ENCODE data around the gene PRRT2. TPM values are rescaled to one million over a fixed set of nuclear protein-coding genes. Genes with fewer than 3 reads are reported as not detected.

Gene PRRT2
- total RNA-seq, 4 donors from 2014 or later: 1.1 to 3.6 (median 1.4) TPM; not detected in 1

GRCh38 chr16:29862884-29863668 is 51.1 kb downstream of the PRRT2 start, which contains the start of gene CDIPT:
TSS of gene CDIPT (minus strand) at chr16:29863226. CDS start at chr16:29862857, 369 bp downstream.
- DNase-seq (ENCODE audit: low spot score in 2 of 2): peak; percentile 94 to 98
- WGBS, 2 donors: 0 to 1% methylated on average over 42 to 43 of the region's 57 CpGs
- TF ChIP-seq POLR2A (IDR thresholded peaks at IDR 0.05) (no peak), CTCF (IDR thresholded peaks at IDR 0.05) (peak in 1 of 3 donors; percentile 95)
- H3K4me3 ChIP-seq (ENCODE audit: low read depth, poor library complexity, severe bottlenecking): peak within 1 kb of the TSS; percentile 48
- intact Hi-C loops (cut with DNase I; ENCODE audit: low total_unique reads): no loop called here

GRCh38 chr16:29863669-29863984 is 51.6 kb downstream of the PRRT2 start:
- no peak for TF ChIP-seq CTCF (IDR thresholded peaks at IDR 0.05)
- TF ChIP-seq POLR2A (IDR thresholded peaks at IDR 0.05): no peak
- no peak overlapping the region for H3K4me3 ChIP-seq (ENCODE audit: low read depth, poor library complexity, severe bottlenecking)
- DNase-seq (ENCODE audit: low spot score in 2 of 2): no peak
- WGBS, 2 donors: 34 to 53% methylated on average over 8 to 16 of the region's 16 CpGs
- intact Hi-C loops (cut with DNase I; ENCODE audit: low total_unique reads): no loop called here

GRCh38 chr16:29864205-29864604 is 52.2 kb downstream of the PRRT2 start:
- TF ChIP-seq POLR2A (IDR thresholded peaks at IDR 0.05) (no peak), CTCF (IDR thresholded peaks at IDR 0.05) (no peak)
- intact Hi-C loops (cut with DNase I; ENCODE audit: low total_unique reads): no loop called here
- H3K4me3 ChIP-seq (ENCODE audit: low read depth, poor library complexity, severe bottlenecking): no peak overlapping the region
- WGBS, 2 donors: 80% methylated on average over 9 of the region's 9 CpGs
- no peak for DNase-seq (ENCODE audit: low spot score in 2 of 2)

Other genes starting within 250 kb of the PRRT2 start
- gene SPN, start 148.9 kb upstream of the PRRT2 start, total RNA-seq: 1 to 10 TPM; 4.0 to 5.7 (median 4.7) TPM
- 1 to 10 TPM; 1.9 to 3.6 (median 2.7) TPM for gene QPRT, start 133.0 kb upstream of the PRRT2 start, total RNA-seq
- gene C16orf54, start 66.2 kb upstream of the PRRT2 start, total RNA-seq: 1 to 10 TPM in 1 of 4 donors, under 1 TPM in 1, not detected in 2; 0.27 to 1.1 TPM
- gene ZG16, start 33.9 kb upstream of the PRRT2 start, total RNA-seq: not detected
- 10 to 100 TPM; 36.8 to 81.2 (median 44.9) TPM for gene KIF22, start 21.4 kb upstream of the PRRT2 start, total RNA-seq
- gene MAZ, start 5.7 kb upstream of the PRRT2 start, total RNA-seq: 100 to 1,000 TPM in 1 of 4 donors, 10 to 100 TPM in 3; 62.1 to 101 (median 84.8) TPM
- 10 to 100 TPM; 28.0 to 33.5 (median 32.1) TPM for gene PAGR1, start 4.0 kb downstream of the PRRT2 start, total RNA-seq
- 10 to 100 TPM; 58.2 to 94.1 (median 70.4) TPM for gene MVP, start 8.3 kb downstream of the PRRT2 start, total RNA-seq
- gene CDIPT, start 51.0 kb downstream of the PRRT2 start, total RNA-seq: 100 to 1,000 TPM in 3 of 4 donors, 10 to 100 TPM in 1; 83.4 to 122 (median 108) TPM
- 100 to 1,000 TPM in 1 of 4 donors, 1 to 10 TPM in 3; 1.4 to 100 (median 3.1) TPM for gene SEZ6L2, start 87.4 kb downstream of the PRRT2 start, total RNA-seq
- not detected for gene ASPHD1, start 88.3 kb downstream of the PRRT2 start, total RNA-seq
- gene KCTD13, start 114.0 kb downstream of the PRRT2 start, total RNA-seq: 10 to 100 TPM; 19.7 to 34.4 (median 26.0) TPM
- gene TMEM219, start 149.9 kb downstream of the PRRT2 start, total RNA-seq: 100 to 1,000 TPM; 118 to 143 (median 130) TPM
- gene TAOK2, start 161.7 kb downstream of the PRRT2 start, total RNA-seq: 10 to 100 TPM; 35.5 to 47.9 (median 38.1) TPM
- 10 to 100 TPM; 13.7 to 28.9 (median 21.5) TPM for gene HIRIP3, start 183.4 kb downstream of the PRRT2 start, total RNA-seq
- 100 to 1,000 TPM in 1 of 4 donors, 10 to 100 TPM in 3; 40.9 to 157 (median 61.8) TPM for gene INO80E, start 184.0 kb downstream of the PRRT2 start, total RNA-seq
- 1 to 10 TPM in 1 of 4 donors, under 1 TPM in 2, not detected in 1; 0.21 to 2.6 (median 0.69) TPM for gene DOC2A, start 198.8 kb downstream of the PRRT2 start, total RNA-seq
- gene C16orf92, start 211.0 kb downstream of the PRRT2 start, total RNA-seq: not detected
- gene TLCD3B, start 219.1 kb downstream of the PRRT2 start, total RNA-seq: not detected

All from lower leg skin (tissue), 4 donors.